HG02938 (cell line): ENCODE data around the gene ADD1.
"Not testable (repeated sequence)": the region's sequence is repeated elsewhere in the genome, so short reads cannot be mapped to it uniquely, and the experiment has no call there.

Source experiments
- ATAC-seq: cut with Tn5 transposase; IDR thresholded peaks from one replicate; pipeline ENCODE4 v1.9.1; 2021; ENCODE audit warnings: mild to moderate bottlenecking, moderate library complexity; ENCODE audit not compliant: unreplicated experiment

ADD1 gene

DNA sequence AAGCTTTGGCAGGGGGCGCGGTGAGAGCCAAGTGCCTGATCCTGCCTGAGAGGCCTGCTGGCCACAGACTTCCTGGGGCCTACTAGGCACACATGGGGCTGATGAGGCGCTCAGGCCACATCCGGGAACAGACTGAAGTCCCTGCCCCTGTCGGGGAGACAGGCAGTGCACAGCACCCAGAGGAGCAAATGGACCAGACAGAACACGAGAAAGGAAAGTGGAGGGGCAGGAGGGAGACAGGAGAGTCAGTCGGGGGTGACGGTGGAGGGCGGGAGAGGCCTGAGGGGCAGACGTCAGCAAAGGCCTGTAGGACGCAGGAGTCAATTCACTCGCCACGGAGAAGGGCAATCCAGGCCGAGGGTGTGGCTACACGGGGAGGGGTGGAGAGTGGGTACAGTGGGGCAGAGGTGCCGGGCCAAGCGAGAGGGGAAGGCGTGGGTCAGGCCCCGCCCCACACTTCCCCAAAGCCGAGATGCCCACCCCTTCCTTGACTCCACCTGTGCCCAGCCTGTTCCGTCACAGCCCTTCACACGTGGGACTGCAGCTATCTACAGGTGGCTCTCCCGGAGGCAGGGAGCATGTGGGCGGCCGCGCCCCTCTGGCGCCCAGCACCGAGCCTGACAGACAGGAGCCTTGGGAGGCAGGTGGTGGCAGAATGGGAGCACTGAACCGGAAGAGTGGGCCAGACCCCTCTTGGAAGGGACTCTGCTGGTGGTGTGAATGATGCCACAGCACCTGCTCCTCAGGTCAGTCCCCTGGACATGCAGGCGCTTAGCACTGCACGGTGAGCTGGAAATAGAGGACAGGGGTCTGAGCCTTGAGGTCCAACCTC lies 99.1 kb downstream of the ADD1 start:
- no peak for ATAC-seq

DNA sequence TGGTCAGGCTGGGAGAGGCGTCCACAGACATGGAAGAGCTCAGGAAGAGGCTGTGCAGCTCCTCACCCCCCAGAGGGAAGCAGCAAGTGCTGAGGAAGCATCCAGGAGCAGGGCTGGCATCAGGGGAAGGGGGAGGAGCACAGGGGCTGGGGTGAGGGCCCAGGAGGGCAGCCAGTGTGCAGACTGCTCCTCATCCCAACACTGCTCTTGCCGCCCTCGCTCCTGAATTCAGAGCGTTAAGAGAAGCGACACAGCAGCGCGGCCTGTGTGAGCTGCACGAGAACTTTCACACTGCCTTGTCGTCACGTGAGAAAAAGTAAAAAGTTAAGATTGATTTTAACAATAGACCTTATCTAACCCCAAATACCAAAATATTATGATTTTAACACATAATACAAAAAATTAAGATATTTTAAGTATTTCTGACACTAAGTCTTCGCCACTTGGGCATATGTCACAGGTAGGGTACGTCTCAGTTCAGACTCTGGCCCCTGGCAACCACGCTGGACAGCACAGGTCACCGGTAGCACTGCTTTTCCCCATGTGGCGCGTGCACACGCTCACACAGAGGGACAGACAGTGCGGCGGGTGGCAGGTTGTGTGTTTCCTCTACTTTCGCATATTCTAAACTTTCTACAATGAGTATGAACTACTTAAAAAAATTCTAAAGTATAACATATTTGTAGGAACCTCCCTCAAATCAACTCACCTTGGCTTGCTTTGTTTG lies 99.9 kb downstream of the ADD1 start:
- no peak for ATAC-seq

DNA sequence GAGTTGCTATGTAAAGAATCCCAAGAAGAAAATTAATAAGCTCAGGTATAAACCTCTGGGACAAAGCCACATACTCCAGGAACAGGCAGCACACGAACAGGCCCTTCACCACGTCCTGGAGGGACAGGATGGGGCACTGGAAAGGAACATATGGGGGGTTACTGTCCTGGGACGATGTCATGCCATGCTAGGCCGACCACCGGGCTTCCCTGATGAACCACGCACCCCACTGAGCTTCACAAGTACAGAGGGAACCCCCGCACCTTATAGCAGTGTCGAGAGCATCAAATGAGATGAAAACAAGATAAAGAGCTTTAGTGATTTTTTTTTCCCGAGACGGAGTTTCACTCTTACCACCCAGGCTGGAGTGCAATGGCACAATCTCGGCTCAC lies 100.4 kb downstream of the ADD1 start:
- ATAC-seq = no peak

DNA sequence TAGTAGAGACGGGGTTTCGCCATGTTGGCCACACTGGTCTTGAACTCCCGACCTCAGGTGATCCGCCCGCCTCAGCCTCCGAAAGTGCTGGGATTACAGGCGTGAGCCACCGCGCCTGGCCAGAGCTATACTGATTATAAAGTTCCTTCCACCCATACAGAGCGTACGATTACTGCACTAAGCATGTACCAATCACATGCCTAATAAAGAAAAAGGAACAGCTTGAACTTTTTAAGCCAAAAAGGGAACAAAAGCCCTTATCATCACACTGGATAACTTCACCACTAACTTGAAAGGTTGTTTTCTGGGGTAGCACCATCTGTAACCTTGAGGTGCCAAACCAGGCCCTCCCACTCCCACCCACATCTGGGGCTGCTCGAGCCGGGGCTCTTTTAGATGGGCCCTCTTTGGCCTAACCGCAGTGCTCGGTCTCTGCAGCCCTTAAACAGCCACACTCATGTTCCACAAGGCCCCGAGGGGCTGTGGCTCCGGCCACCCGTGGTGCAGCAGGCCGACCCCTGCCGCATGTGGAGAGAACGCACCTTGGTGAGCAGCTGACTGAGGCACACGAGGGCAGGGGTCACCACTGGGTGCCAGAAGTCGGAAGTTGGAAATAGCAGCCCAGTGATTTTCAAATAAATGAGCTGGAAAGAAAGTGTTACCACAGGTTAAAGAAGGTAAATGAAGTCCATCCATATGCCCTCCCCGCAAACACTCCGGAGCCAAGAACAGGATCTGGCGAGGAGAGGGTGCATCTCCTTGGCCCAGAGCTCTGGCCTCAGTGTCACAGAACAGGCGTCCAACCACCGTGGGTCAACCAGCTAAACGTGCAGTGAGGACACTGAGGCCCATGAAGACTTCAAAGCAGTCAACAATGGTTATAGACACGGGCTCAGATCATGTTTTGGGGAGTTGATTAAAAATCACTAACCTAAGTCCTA lies 101.2 kb downstream of the ADD1 start:
- no peak for ATAC-seq

DNA sequence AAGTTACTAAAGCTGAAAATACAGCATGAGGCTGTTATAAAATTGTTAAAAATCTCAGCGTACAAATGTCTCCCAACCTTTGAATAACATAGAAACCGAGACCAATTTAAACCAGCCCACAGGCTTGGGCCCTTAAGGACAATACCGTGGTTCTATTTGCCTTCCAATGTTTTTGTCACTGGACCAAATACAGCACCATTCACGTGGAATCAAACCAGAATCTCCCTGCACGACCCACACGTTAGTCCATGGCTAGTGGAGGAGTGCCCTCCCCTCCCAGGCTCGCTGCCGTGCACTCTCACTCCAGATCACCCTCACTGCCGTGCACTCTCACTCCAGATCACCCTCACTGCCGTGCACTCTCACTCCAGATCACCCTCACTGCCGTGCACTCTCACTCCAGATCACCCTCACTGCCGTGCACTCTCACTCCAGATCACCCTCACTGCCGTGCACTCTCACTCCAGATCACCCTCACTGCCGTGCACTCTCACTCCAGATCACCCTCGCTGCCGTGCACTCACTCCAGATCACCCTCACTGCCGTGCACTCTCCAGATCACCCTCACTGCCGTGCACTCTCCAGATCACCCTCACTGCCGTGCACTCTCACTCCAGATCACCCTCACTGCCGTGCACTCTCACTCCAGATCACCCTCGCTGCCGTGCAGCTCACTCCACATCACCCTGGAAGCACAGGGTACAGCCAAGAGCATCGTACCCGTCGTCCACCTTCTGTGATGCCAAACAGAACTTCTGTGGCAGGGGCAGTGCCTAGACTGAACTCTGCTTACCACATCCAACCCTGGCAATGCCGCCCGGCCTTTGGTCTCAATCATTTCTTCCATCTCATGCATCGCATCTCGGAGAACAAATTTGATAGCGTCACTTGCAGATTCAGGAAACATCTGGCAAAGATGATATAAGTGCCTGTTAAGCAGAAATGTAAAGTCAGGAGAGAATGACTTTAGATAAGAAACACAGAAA lies 102.3 kb downstream of the ADD1 start:
- ATAC-seq = not testable (repeated sequence)

DNA sequence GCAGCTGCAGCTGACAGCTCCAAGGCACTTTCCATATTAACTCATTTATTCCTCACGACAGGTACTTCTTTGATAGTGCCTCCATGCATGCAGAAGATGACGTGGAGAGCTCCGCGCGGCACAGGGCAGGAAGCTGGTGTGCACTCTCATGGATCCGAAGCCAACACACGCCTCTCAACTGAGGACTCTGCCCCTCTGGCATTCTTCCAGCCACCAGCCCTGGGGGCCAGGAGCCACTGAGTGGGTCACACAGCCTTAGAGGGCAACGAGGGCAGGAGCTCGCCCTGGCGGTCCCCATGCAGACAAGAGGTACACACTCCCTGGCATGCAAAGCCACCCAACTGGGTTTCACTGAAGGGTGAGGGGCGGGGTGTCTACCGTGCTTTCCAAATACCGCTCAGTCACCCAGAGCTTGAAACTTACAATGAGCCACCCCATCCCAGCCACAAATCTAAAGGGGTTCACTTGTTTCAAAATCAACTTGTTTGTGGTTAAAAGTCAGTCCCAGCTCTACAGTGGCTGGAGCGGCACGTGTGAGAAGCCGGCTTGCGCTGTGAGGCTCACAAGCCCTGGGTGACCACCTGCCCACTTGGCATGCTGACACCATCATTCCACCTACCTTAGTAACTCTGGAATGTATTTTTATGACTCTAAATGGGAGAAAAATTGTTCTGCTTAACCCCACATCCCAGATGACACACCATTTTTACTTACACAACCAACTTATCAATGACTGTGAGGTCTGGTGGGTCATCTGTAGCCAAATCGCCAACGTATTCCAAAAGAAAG lies 103.4 kb downstream of the ADD1 start:
- no peak for ATAC-seq

DNA sequence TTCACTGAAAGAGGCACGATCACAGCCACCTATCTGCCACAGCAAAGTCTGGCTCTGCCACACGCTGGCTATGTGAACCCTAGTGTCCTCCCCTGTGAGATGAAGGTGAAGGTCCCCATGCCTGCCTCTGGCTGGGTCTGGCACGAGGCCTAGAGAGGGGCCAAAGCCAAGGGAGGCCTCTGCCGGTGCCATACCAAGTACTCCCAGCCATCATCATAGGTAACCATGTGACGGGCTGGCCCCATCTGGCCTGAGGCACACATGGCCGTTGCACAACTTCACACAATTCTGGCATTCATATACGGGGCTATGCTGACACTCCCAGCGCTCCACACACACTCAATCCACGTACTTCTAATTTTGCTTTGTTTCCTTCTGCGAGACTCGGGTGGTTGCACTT lies 104.3 kb downstream of the ADD1 start:
- ATAC-seq = no peak

DNA sequence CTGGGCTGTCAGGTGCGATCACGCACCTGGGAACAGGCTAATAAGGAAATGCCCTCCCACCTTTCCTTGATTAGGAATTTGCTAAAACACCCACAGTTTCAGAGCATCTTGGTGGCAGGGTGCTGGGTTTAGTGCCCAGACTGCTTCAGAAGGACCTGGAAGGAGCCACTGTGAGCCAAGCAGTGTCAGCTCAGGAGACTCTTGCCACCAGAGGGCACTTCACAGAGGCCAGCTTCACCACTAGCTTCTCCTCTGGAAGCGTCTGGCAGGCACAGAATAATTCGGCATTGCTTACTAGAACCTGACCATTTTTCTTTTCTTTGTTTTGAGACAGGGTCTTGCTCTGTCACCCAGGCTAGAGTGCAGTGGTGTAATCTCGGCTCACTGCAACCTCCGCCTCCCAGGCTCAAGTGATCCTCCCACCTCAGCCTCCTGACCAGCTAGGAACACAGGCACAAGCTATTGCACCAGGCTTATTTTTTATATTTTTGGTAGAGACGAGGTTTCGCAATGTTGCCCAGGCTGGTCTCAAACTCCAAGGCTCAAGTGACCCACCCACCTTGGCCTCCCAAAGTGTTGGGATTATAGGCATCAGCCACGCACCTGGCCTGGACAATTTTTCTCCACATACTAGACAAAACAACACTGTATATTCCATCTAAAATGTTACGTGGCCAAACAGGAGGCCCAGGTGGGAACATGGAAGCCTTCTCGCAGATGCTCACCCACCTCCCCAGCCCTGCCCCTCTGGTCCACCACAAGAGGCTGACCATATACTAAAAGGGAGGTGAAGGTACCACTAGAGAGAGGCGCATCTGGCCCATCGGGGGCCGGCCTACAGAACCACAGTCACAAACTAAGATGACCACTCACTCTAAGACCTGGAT lies 105.5 kb downstream of the ADD1 start:
- ATAC-seq = no peak

DNA sequence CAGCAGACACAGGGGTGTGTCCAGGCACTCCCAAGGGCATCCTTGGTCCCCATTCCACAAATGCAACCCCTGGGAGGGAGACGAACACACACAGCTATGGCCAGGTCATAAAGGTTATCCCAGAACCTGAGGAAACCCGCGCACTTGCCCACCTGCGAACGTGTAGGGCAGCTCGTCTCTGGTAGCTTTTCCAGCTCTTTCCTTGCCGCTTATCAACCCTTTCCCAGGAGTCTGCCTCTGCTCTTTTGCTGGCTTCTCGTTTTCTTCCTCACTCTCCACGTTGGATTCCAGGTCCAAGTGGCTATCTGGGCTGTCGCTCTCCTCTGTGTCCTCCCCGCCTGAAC lies 106.1 kb downstream of the ADD1 start:
- ATAC-seq = no peak

DNA sequence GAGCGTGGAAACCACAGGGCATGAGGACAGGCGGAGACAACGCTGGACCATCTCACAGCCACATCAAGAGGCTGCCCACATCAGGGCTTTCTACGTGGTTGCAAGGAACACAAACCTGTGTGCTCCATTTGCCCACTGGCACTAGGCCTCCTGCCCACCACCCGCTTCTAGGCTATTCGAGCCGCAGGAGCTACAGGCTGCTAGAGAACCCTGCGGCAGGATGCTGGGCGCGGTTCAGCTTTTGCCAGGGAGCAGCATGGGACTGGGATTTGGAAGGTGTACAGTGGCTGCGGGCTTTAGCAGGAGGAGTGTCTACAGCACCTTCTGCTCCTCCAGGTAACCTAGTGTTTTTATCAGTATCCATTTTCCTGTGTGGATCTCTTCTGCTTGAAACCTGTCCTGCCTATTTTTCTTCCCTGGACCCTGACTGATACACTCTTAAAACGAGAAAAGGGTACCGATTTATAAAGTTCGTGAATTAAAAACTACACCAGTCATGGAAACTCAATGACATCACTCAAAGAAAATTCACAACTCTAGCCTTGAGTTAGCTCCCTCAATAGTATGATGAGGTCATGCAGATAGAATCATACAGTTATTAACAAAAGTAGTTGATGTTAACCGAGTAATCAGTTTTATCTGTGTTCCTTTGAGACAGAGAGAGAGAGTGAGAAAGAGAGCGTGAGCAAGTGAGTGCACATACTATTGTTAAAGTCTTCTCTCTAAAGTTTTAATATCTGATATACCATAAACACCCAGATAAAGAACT lies 106.8 kb downstream of the ADD1 start:
- no peak for ATAC-seq

DNA sequence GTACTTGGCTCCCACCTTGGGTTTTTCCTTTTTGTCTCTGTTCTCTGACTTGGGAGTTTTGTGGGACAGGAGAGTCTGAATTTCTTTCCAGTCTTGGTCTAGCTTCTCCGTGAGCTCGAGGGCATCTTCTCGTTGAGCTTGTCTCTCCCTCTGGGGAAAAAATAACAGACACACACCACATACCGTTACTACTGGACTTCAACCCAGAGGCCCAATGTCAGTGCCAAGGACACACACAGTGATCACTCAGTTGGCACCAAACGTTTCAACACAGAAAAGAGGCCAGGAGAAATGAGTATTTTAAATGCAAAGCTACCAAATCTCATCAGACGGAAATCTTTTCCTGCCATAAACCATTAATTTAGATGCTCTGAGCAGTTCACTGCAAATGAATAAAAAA lies 109.9 kb downstream of the ADD1 start:
- no peak for ATAC-seq

DNA sequence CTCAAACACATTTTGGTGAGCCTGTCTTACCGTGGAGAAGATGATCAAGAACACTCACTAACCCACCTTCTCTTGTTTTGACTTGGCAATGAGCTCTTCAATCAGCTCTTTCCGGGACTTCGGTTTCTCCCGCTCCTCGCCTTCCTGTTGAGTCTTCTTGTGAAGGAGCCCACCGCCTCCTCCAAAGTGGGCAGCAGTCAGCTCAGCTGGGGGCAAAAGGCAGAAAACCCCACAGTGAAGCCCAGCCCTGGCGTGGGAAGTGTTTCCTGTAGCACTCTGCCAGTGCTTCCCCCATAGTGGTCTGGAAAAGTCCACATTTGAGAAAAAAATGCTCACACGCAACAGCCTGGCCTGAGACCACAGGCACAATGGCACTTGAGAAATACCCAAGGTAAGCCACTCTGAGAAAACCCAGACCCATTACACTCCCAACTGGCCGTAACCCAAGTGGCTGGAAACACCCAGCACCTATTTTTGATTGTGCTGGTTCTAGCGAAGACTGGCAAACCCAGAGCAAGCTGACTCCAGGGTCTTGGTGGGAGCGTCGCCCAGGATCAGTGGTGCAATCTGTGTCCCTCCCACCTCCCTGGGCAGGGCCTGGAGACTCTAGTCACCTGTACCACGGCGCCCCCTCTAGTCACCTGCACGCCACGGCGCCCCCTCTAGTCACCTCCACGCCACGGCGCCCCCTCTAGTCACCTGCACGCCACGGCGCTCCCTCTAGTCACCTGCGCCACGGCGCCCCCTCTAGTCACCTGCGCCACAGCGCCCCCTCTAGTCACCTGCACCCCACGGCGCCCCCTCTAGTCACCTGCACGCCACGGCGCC lies 110.9 kb downstream of the ADD1 start:
- peak; percentile 46 for ATAC-seq

DNA sequence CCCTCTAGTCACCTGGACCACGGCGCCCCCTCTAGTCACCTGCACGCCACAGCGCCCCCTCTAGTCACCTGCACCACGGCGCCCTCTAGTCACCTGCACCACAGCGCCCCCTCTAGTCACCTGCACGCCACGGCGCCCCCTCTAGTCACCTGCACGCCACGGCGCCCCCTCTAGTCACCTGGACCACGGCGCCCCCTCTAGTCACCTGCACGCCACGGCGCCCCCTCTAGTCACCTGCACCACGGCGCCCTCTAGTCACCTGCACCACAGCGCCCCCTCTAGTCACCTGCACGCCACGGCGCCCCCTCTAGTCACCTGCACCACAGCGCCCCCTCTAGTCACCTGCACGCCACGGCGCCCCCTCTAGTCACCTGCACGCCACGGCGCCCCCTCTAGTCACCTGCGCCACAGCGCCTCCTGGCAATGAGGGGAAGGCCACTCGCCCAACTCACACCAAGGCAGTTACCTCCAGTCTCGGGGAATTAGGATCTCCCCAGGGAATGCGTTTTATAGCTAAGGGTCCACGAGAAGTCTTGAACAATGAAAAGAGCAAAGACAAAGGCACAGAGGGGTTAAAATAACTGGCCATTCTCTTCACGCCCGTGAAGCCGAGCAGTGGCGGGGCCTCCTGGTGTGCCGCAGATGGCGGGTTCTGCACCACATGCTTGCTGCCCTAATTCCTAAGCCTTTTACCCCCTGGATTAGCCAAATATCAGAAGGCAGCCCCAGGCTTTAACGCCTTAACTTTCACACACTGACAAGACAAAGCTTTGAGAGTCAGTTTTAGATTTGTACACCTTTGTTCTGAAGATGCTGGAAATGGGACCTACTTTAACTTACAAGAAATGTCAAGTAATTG lies 111.8 kb downstream of the ADD1 start:
- ATAC-seq = not testable (repeated sequence)

DNA sequence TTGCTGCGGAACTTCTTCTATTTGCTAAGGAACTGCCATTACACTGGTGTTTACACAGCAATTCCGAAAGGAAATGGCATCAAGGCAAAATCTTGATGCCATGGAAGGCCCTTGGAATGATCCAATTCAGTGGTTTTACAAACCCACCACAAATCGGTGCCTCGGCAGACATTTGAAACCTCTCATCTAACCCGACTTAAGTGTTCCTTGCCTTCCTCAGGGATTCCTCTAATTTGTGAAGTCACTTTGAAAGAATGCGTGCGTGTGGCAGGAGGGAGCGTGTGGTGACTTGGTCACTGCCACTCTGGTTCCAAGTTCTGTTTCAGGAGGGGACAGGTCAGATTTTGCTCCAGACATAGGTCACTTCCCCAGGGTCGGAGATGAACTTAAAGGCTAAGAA lies 114.8 kb downstream of the ADD1 start:
- no peak for ATAC-seq

DNA sequence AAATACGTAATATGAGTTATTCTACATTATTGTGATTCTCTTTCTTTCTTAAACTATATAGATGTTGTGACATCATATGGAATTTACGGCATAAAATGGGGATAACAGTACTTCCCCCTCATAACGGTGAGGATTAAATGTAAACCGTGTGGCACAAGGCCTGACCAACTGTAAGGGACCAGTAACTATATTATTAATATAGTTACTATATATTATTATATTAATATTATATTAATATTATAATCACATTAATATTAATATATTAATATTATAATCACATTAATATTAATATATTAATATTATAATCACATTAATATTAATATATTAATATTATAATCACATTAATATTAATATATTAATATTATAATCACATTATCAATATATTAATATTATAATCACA lies 116.8 kb downstream of the ADD1 start:
- not testable (repeated sequence) for ATAC-seq

DNA sequence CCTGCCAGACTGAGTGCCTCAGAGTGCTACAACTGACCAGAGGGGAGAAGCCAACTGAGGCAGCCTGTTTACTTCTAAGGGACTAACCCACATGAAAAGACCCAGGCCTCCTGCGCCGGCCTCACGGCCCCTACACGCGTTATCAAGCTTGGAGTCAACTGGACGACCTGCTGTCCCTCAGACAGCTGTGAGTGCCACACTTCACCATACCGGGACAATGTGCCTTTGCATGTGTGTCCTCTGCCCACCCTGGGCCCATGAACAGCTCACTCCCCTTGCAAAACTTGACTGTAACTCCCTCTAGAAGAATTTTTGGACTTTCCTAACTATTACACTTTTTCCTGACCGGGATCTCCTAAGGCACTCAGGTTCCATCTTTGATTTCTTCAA lies 117.8 kb downstream of the ADD1 start:
- no peak for ATAC-seq
